ENCODE results near the gene GH1.

GH1 gene

GRCh38 chr17:63944736-63945499 lies 26.3 kb upstream of the GH1 start:
- no peak for DNase-seq

- no peak for DNase-seq
Observed at GRCh38 chr17:63943745-63944144, 25.1 kb upstream of the GH1 start.

GRCh38 chr17:63942309-63942985 lies 23.8 kb upstream of the GH1 start:
- DNase-seq = no peak

- no peak for DNase-seq
Observed at GRCh38 chr17:63941751-63942150, 23.1 kb upstream of the GH1 start.

- no peak for DNase-seq
Observed at GRCh38 chr17:63941162-63941561, 22.5 kb upstream of the GH1 start.

GRCh38 chr17:63940584-63940983 lies 21.9 kb upstream of the GH1 start:
- no peak for DNase-seq

GRCh38 chr17:63939884-63940283 lies 21.2 kb upstream of the GH1 start:
- no peak for DNase-seq

GRCh38 chr17:63939401-63939800 lies 20.8 kb upstream of the GH1 start:
- no peak for DNase-seq

GRCh38 chr17:63937920-63938319 lies 19.3 kb upstream of the GH1 start:
- DNase-seq = no peak

GRCh38 chr17:63937319-63937718 lies 18.7 kb upstream of the GH1 start:
- no peak for DNase-seq

- DNase-seq = no peak
Observed at GRCh38 chr17:63934183-63935112, 15.8 kb upstream of the GH1 start.

- DNase-seq = no peak
Observed at GRCh38 chr17:63933598-63933997, 15.0 kb upstream of the GH1 start.

- no peak for DNase-seq
Observed at GRCh38 chr17:63932721-63933120, 14.1 kb upstream of the GH1 start.

GRCh38 chr17:63931981-63932561 lies 13.4 kb upstream of the GH1 start, which contains the start of gene CD79B:
CD79B (minus strand) TSS chr17:63932331; CDS start chr17:63932261, 70 bp downstream.
- DNase-seq = peak; percentile 56 to 67

- peak; percentile 62 to 76 for DNase-seq
Observed at GRCh38 chr17:63930951-63931575, 12.4 kb upstream of the GH1 start.

GRCh38 chr17:63929860-63930766 lies 11.5 kb upstream of the GH1 start:
- DNase-seq = no peak

GRCh38 chr17:63928966-63929695 lies 10.5 kb upstream of the GH1 start:
- DNase-seq = no peak

- DNase-seq = no peak
Observed at GRCh38 chr17:63928172-63928666, 9.6 kb upstream of the GH1 start.

- DNase-seq = no peak
Observed at GRCh38 chr17:63927464-63928171, 9.0 kb upstream of the GH1 start.

GRCh38 chr17:63926164-63926563 lies 7.5 kb upstream of the GH1 start:
- no peak for DNase-seq

All from activated T-cell treated with anti-CD3 and anti-CD28 coated beads, Interleukin-2, amount 50 U/mL, for 48 hours (primary cell).